ENCODE data around the gene MAGI1.

The MAGI1 gene

GRCh38 chr3:65587650-65588439 lies 450.9 kb downstream of the MAGI1 start:
- TF ChIP-seq CTCF (conservative IDR thresholded peaks at IDR 0.05; ENCODE audit: low read depth, low read length) = no peak
- H3K4me3 ChIP-seq (ENCODE audit: low read length) = no peak overlapping the region
- no peak for DNase-seq (ENCODE audit: low read depth)

- DNase-seq (ENCODE audit: low read depth) = no peak
- H3K4me3 ChIP-seq (ENCODE audit: low read length) = no peak overlapping the region
- TF ChIP-seq CTCF (conservative IDR thresholded peaks at IDR 0.05; ENCODE audit: low read depth, low read length) = no peak
Observed at GRCh38 chr3:65584913-65585312, 453.8 kb downstream of the MAGI1 start.

- no peak for TF ChIP-seq CTCF (conservative IDR thresholded peaks at IDR 0.05; ENCODE audit: low read depth, low read length)
- H3K4me3 ChIP-seq (ENCODE audit: low read length) = no peak overlapping the region
- no peak for DNase-seq (ENCODE audit: low read depth)
Observed at GRCh38 chr3:65584002-65584401, 454.7 kb downstream of the MAGI1 start.

GRCh38 chr3:65583188-65583587 lies 455.5 kb downstream of the MAGI1 start:
- no peak overlapping the region for H3K4me3 ChIP-seq (ENCODE audit: low read length)
- no peak for TF ChIP-seq CTCF (conservative IDR thresholded peaks at IDR 0.05; ENCODE audit: low read depth, low read length)
- DNase-seq (ENCODE audit: low read depth) = no peak

GRCh38 chr3:65582012-65582717 lies 456.6 kb downstream of the MAGI1 start:
- no peak for TF ChIP-seq CTCF (conservative IDR thresholded peaks at IDR 0.05; ENCODE audit: low read depth, low read length)
- no peak for DNase-seq (ENCODE audit: low read depth)
- H3K4me3 ChIP-seq (ENCODE audit: low read length) = no peak overlapping the region

GRCh38 chr3:65581313-65581712 lies 457.4 kb downstream of the MAGI1 start:
- DNase-seq (ENCODE audit: low read depth) = no peak
- H3K4me3 ChIP-seq (ENCODE audit: low read length) = no peak overlapping the region
- no peak for TF ChIP-seq CTCF (conservative IDR thresholded peaks at IDR 0.05; ENCODE audit: low read depth, low read length)

- TF ChIP-seq CTCF (conservative IDR thresholded peaks at IDR 0.05; ENCODE audit: low read depth, low read length) = no peak
- H3K4me3 ChIP-seq (ENCODE audit: low read length) = no peak overlapping the region
- DNase-seq (ENCODE audit: low read depth) = no peak
Observed at GRCh38 chr3:65578861-65579260, 459.9 kb downstream of the MAGI1 start.
